Lower leg skin (tissue), 3 donors: ENCODE results near the gene ATF6.

Experiments
- CTCF ChIP-seq, 3 donors: fragments of 450-650 bp; IDR thresholded peaks; one replicate each; pipeline ENCODE4 v1.5.1; 2016; ENCODE audit warnings: antibody characterized with exemption in 3 of 3, mild to moderate bottlenecking in 3 of 3, moderate library complexity in 2 of 3
- POLR2A ChIP-seq, 2 donors: fragments of 450-650 bp; IDR thresholded peaks; one replicate each; pipeline ENCODE4 v1.6.1; 2016 to 2017; ENCODE audit warnings: antibody characterized with exemption in 2 of 2, mild to moderate bottlenecking in 1 of 2, moderate library complexity in 1 of 2

DNA sequence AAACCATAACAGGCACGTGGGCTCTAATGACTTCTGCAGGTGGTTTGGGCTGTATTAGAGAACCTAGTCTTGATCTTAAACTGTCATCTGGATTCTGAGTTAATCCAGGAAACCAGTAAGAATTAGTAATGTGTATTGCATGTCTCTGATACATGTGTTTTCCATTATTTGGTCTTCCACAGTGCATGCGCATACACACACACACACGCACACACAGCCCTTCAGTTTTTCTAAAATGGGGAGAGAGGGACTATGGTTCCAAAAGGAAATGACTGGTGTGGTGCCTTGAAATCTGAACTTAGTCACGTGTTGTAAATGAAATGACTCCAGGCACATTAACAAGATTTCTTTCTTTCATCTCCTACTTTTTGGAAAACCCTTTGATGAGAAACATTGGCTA lies 190.0 kb downstream of the ATF6 start:
- TF ChIP-seq CTCF (IDR thresholded peaks at IDR 0.05) (no peak), POLR2A (IDR thresholded peaks at IDR 0.05) (no peak)
